Osteoblast (primary cell): ENCODE data around the gene C1RL. TPM values are rescaled to one million over a fixed set of nuclear protein-coding genes. Genes with fewer than 3 reads are reported as not detected.

ENCODE experiments used
- DNase-seq: peaks from one replicate; pipeline ENCODE4 v3.0.0; 2011; ENCODE audit warnings: low spot score, mixed read lengths; ENCODE audit not compliant: insufficient read length; ENCODE audit errors: missing footprints
- H2AFZ ChIP-seq: 2 replicates; pipeline ENCODE4 v1.6.0; 2011; ENCODE audit warnings: mild to moderate bottlenecking, low read length
- H3K27ac ChIP-seq: 2 replicates; pipeline ENCODE4 v1.5.1; 2011; ENCODE audit warnings: mild to moderate bottlenecking, low read depth, low read length, moderate library complexity
- H3K27me3 ChIP-seq: 2 replicates; pipeline ENCODE4 v1.6.0; 2012; ENCODE audit warnings: mild to moderate bottlenecking, control low read depth, inconsistent platforms, low read length, moderate library complexity; ENCODE audit not compliant: insufficient read depth
- H3K36me3 ChIP-seq: 2 replicates; pipeline ENCODE4 v1.5.1; 2011; ENCODE audit warnings: mild to moderate bottlenecking, low read length, control low read depth, moderate library complexity; ENCODE audit not compliant: insufficient read depth
- H3K4me1 ChIP-seq: 2 replicates; pipeline ENCODE4 v1.5.1; 2011; ENCODE audit warnings: mild to moderate bottlenecking, low read length, control low read depth, moderate library complexity; ENCODE audit not compliant: insufficient read depth
- H3K4me2 ChIP-seq: 2 replicates; pipeline ENCODE4 v1.6.0; 2011; ENCODE audit warnings: mild to moderate bottlenecking, low read length; ENCODE audit not compliant: insufficient read depth
- H3K4me3 ChIP-seq: fragments of 200-600 bp; sonication (generic); 3 replicates; pipeline ENCODE4 v1.5.1; 2012; ENCODE audit warnings: mild to moderate bottlenecking, low read length, inconsistent platforms; ENCODE audit not compliant: insufficient read depth
- H3K79me2 ChIP-seq: 2 replicates; pipeline ENCODE4 v1.6.0; 2012; ENCODE audit warnings: mild to moderate bottlenecking, low read length, control low read depth, inconsistent platforms; ENCODE audit not compliant: insufficient read depth
- H3K9me3 ChIP-seq: 2 replicates; pipeline ENCODE4 v1.5.1; 2011; ENCODE audit warnings: low read depth, low read length, control low read depth
- H4K20me1 ChIP-seq: 2 replicates; pipeline ENCODE4 v1.6.0; 2012; ENCODE audit warnings: mild to moderate bottlenecking, low read length, control low read depth; ENCODE audit not compliant: insufficient read depth
- total RNA-seq: library from RNA; depleted of rRNA; stranded (reverse); fragments of >200 nt; gene quantifications from 2 replicates; pipeline ENCODE4 v1.2.3, GENCODE V29; 2012
- TF ChIP-seq, protein P1 (sequence below): IDR thresholded peaks from 2 replicates; pipeline ENCODE4 v1.5.1; 2011; ENCODE audit warnings: mild to moderate bottlenecking, low read depth, low read length, moderate library complexity; ENCODE audit errors: extremely low read depth

Gene C1RL
- total RNA-seq, 1 donor: 63.7 TPM

DNA sequence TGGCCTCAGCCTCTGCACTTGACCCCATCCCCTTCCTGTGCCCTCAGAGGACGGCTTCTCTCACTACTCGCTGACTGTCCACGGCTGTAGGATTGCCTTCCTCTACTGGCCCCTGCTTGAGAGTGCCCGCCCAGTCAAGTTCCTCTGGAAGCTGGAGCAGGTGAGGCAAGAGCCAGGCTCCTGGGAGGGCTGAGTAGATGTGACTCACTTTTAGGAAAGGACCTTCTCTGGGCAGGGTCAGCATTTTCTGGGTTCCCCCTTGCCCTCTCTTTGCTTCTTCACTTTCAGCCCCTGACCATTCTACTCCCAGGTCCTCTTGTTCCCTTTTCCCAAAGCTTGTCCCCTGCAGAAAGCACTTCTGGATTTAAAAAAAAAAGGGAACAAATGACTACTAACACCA lies 28.9 kb upstream of the C1RL start:
- no peak overlapping the region for H2AFZ ChIP-seq
- H3K4me2 ChIP-seq: no peak overlapping the region
- no peaks in the 10 kb centered on the region for H3K27me3 ChIP-seq
- H4K20me1 ChIP-seq: no peaks in the 10 kb centered on the region
- DNase-seq: no peak
- peaks cover 12% of the 10 kb centered on the region for H3K36me3 ChIP-seq
- no peak overlapping the region for H3K27ac ChIP-seq
- no peaks in the 10 kb centered on the region for H3K9me3 ChIP-seq
- H3K4me1 ChIP-seq: no peaks in the 10 kb centered on the region
- no peak overlapping the region for H3K4me3 ChIP-seq
- TF ChIP-seq, protein P1, sequence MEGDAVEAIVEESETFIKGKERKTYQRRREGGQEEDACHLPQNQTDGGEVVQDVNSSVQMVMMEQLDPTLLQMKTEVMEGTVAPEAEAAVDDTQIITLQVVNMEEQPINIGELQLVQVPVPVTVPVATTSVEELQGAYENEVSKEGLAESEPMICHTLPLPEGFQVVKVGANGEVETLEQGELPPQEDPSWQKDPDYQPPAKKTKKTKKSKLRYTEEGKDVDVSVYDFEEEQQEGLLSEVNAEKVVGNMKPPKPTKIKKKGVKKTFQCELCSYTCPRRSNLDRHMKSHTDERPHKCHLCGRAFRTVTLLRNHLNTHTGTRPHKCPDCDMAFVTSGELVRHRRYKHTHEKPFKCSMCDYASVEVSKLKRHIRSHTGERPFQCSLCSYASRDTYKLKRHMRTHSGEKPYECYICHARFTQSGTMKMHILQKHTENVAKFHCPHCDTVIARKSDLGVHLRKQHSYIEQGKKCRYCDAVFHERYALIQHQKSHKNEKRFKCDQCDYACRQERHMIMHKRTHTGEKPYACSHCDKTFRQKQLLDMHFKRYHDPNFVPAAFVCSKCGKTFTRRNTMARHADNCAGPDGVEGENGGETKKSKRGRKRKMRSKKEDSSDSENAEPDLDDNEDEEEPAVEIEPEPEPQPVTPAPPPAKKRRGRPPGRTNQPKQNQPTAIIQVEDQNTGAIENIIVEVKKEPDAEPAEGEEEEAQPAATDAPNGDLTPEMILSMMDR: no peak
- H3K79me2 ChIP-seq: no peaks in the 10 kb centered on the region

DNA sequence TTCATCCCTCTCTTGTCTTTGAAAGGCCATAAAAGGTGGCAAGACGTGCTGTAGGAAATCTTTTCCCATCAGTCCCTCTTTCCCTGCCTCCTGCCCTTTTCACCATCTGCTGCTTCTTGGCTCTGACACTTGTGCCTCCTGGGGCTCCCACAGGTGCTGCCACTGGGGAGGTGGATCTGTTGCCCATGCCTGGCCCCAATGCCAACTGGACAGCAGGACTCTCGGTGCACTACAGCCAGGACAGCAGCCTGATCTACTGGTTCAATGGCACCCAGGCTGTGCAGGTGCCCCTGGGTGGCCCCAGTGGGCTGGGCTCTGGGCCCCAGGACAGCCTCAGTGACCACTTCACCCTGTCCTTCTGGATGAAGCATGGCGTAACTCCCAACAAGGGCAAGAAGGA lies 27.7 kb upstream of the C1RL start:
- H3K27me3 ChIP-seq: no peaks in the 10 kb centered on the region
- H3K4me3 ChIP-seq: no peak overlapping the region
- TF ChIP-seq, protein P1: no peak
- no peaks in the 10 kb centered on the region for H4K20me1 ChIP-seq
- no peak for DNase-seq
- H3K9me3 ChIP-seq: no peaks in the 10 kb centered on the region
- H3K4me1 ChIP-seq: no peaks in the 10 kb centered on the region
- H3K79me2 ChIP-seq: no peaks in the 10 kb centered on the region
- H2AFZ ChIP-seq: no peak overlapping the region
- no peak overlapping the region for H3K4me2 ChIP-seq
- H3K27ac ChIP-seq: no peak overlapping the region
- H3K36me3 ChIP-seq: peaks cover 12% of the 10 kb centered on the region

DNA sequence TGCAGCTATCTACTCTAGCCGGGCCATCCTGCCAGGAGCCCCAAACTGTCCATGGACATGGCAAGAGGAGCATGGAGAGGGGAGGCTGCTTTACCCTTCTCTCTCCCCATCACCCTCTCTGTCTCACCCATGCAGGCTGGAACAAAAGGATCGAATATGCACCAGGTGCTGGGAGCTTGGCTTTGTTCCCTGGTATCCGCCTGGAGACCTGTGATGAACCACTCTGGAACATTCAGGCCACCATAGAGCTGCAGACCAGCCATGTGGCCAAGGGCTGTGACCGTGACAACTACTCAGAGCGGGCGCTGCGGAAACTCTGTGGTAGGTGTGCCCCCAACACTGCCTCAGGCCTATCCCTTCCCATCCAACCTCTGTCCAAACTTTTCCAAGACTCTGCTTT lies 27.1 kb upstream of the C1RL start:
- TF ChIP-seq, protein P1: no peak
- Histone ChIP-seq H3K79me2 (no peaks in the 10 kb centered on the region), H3K27me3 (peaks cover 2% of the 10 kb centered on the region), H3K36me3 (peaks cover 12% of the 10 kb centered on the region), H4K20me1 (no peaks in the 10 kb centered on the region), H2AFZ (no peak overlapping the region), H3K4me2 (no peak overlapping the region), H3K4me3 (no peak overlapping the region), H3K9me3 (no peaks in the 10 kb centered on the region), H3K27ac (no peak overlapping the region), H3K4me1 (peaks cover 4% of the 10 kb centered on the region)
- no peak for DNase-seq

DNA sequence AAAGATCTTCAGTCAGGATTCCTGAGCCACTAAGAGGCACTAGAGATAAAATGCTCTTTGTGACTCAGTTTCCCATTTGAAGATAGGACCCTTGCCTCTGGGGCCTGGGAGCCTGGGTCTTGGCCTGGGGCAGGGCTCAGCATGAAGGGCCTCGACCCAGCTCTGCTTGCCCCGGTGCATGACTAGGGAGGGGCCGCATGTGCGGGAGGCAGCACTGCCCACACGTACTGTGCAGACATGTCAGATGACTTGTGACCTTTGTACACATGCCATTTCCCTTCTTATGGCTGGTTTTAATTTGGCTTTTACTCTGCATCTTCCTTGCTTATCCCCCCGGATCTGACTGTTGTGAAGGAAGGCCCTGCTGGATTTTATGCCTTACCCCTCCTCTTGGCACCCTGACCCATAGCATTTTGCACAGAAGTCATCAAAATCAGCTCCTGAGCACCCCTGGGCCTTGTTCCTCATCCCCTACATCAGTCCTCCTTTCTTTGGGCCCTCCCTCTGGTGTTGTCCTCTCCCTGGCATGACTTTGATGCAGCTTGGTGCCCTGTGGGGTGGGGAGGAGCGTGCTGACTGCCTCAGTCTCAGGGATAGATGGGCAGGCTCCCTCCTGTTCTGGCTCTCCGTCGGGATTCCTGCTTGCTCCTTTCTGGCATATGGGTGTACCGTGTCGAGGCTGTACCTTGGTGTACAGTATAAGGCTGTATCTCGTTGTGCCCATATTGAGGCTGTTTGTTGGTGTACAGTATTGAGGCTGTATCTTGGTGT lies 25.6 kb upstream of the C1RL start:
- Histone ChIP-seq H4K20me1 (no peaks in the 10 kb centered on the region), H2AFZ (no peak overlapping the region), H3K9me3 (no peaks in the 10 kb centered on the region), H3K4me3 (no peak overlapping the region), H3K4me2 (no peak overlapping the region), H3K4me1 (peaks cover 11% of the 10 kb centered on the region), H3K79me2 (no peaks in the 10 kb centered on the region), H3K27ac (no peak overlapping the region), H3K36me3 (peaks cover 12% of the 10 kb centered on the region), H3K27me3 (peaks cover 4% of the 10 kb centered on the region)
- TF ChIP-seq, protein P1: no peak
- no peak for DNase-seq
